ENCODE measurements around the gene SF3B6.

SF3B6 gene

GRCh38 chr2:24017711-24018110 is 58.4 kb downstream of the SF3B6 start:
- no peak for DNase-seq
